Loucy (cell line): Measurements from ENCODE around the gene COMMD10.

Experiments
- H2AFZ ChIP-seq: fragments of 200-600 bp; sonication (generic); 2 replicates; pipeline ENCODE4 v1.6.0; 2016; ENCODE audit warnings: antibody characterized with exemption, mild to moderate bottlenecking, low read length, moderate library complexity
- H3F3A ChIP-seq: fragments of 200-600 bp; 2 replicates; pipeline ENCODE4 v1.6.0; 2016; ENCODE audit warnings: antibody characterized with exemption, low read depth, mild to moderate bottlenecking
- H3K27me3 ChIP-seq: fragments of 200-600 bp; sonication (generic); 2 replicates; pipeline ENCODE4 v1.6.1; 2014; ENCODE audit warnings: low read length, mild to moderate bottlenecking; ENCODE audit not compliant: insufficient read depth, poor library complexity, severe bottlenecking
- H3K36me3 ChIP-seq: fragments of 200-600 bp; sonication (generic); 2 replicates; pipeline ENCODE4 v1.6.1; 2016; ENCODE audit warnings: low read length; ENCODE audit not compliant: insufficient read depth
- H3K4me1 ChIP-seq: fragments of 200-600 bp; sonication (generic); 2 replicates; pipeline ENCODE4 v1.5.1; 2014; ENCODE audit warnings: low read length, mild to moderate bottlenecking; ENCODE audit not compliant: insufficient read depth, poor library complexity, severe bottlenecking
- H3K4me2 ChIP-seq: fragments of 200-600 bp; sonication (generic); 2 replicates; pipeline ENCODE4 v1.6.0; 2014; ENCODE audit warnings: antibody characterized with exemption, low read length, low read depth, mild to moderate bottlenecking; ENCODE audit not compliant: poor library complexity, severe bottlenecking
- H3K4me3 ChIP-seq: fragments of 200-600 bp; sonication (generic); 2 replicates; pipeline ENCODE4 v1.5.1; 2014; ENCODE audit warnings: low read length, mild to moderate bottlenecking, mixed read lengths; ENCODE audit not compliant: poor library complexity, severe bottlenecking
- H3K79me2 ChIP-seq: fragments of 200-600 bp; sonication (generic); 2 replicates; pipeline ENCODE4 v1.6.1; 2014; ENCODE audit warnings: low read length; ENCODE audit not compliant: insufficient read depth
- H3K9ac ChIP-seq: fragments of 200-600 bp; sonication (generic); 2 replicates; pipeline ENCODE4 v1.6.0; 2014; ENCODE audit warnings: mild to moderate bottlenecking, low read depth, low read length, moderate library complexity; ENCODE audit not compliant: poor library complexity, severe bottlenecking
- H3K9me2 ChIP-seq: fragments of 200-600 bp; sonication (generic); replicated peaks from 2 replicates; pipeline ENCODE4 v1.6.1; 2016; ENCODE audit warnings: low read depth, low read length, mixed read lengths
- H3K9me3 ChIP-seq: fragments of 200-600 bp; sonication (generic); 2 replicates; pipeline ENCODE4 v1.6.1; 2014; ENCODE audit warnings: mild to moderate bottlenecking, antibody characterized with exemption, low read length, low read depth; ENCODE audit not compliant: insufficient read depth
- H4K20me1 ChIP-seq: fragments of 200-600 bp; sonication (generic); 2 replicates; pipeline ENCODE4 v1.6.0; 2014; ENCODE audit warnings: antibody characterized with exemption, low read length, mild to moderate bottlenecking; ENCODE audit not compliant: insufficient read depth, poor library complexity, severe bottlenecking
- EZH2phosphoT487 ChIP-seq: fragments of 200-600 bp; IDR thresholded peaks from 2 replicates; pipeline ENCODE4 v1.6.1; 2018; ENCODE audit warnings: antibody characterized with exemption, mild to moderate bottlenecking, moderate library complexity, borderline replicate concordance
- TF ChIP-seq, protein P1 (sequence below): fragments of 200-600 bp; sonication (generic); conservative IDR thresholded peaks from 2 replicates; pipeline ENCODE4 v1.5.1; 2014; ENCODE audit warnings: mild to moderate bottlenecking, antibody characterized with exemption, low read length

The COMMD10 gene

GRCh38 chr5:116071211-116071610 is 13.6 kb upstream of the COMMD10 start:
- no peak overlapping the region for H3K4me3 ChIP-seq
- TF ChIP-seq, protein P1, sequence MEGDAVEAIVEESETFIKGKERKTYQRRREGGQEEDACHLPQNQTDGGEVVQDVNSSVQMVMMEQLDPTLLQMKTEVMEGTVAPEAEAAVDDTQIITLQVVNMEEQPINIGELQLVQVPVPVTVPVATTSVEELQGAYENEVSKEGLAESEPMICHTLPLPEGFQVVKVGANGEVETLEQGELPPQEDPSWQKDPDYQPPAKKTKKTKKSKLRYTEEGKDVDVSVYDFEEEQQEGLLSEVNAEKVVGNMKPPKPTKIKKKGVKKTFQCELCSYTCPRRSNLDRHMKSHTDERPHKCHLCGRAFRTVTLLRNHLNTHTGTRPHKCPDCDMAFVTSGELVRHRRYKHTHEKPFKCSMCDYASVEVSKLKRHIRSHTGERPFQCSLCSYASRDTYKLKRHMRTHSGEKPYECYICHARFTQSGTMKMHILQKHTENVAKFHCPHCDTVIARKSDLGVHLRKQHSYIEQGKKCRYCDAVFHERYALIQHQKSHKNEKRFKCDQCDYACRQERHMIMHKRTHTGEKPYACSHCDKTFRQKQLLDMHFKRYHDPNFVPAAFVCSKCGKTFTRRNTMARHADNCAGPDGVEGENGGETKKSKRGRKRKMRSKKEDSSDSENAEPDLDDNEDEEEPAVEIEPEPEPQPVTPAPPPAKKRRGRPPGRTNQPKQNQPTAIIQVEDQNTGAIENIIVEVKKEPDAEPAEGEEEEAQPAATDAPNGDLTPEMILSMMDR: no peak
- no peak for TF ChIP-seq EZH2phosphoT487
- no peaks in the 10 kb centered on the region for H3K36me3 ChIP-seq
- no peak overlapping the region for H2AFZ ChIP-seq
- peaks cover 11% of the 10 kb centered on the region for H3K4me1 ChIP-seq
- no peaks in the 10 kb centered on the region for H4K20me1 ChIP-seq
- no peaks in the 10 kb centered on the region for H3F3A ChIP-seq
- no peaks in the 10 kb centered on the region for H3K79me2 ChIP-seq
- no peaks in the 10 kb centered on the region for H3K9me3 ChIP-seq
- no peaks in the 10 kb centered on the region for H3K9me2 ChIP-seq
- H3K4me2 ChIP-seq: no peak overlapping the region
- no peak overlapping the region for H3K9ac ChIP-seq
- H3K27me3 ChIP-seq: no peaks in the 10 kb centered on the region

- H2AFZ ChIP-seq: peak overlapping the region; percentile 43; the same call in 1 of the 2 replicates
- H3F3A ChIP-seq: no peaks in the 10 kb centered on the region
- H3K9me2 ChIP-seq: no peaks in the 10 kb centered on the region
- peak overlapping the region; percentile 38 for H3K4me3 ChIP-seq
- no peak overlapping the region for H3K9ac ChIP-seq
- H3K36me3 ChIP-seq: no peaks in the 10 kb centered on the region
- peaks cover 14% of the 10 kb centered on the region for H3K4me1 ChIP-seq
- no peak for TF ChIP-seq EZH2phosphoT487
- TF ChIP-seq, protein P1: no peak
- no peaks in the 10 kb centered on the region for H3K79me2 ChIP-seq
- no peaks in the 10 kb centered on the region for H3K9me3 ChIP-seq
- peak overlapping the region; percentile 48 for H3K4me2 ChIP-seq
- H3K27me3 ChIP-seq: no peaks in the 10 kb centered on the region
- no peaks in the 10 kb centered on the region for H4K20me1 ChIP-seq
Observed at GRCh38 chr5:116075191-116075831, 9.5 kb upstream of the COMMD10 start.

DNA sequence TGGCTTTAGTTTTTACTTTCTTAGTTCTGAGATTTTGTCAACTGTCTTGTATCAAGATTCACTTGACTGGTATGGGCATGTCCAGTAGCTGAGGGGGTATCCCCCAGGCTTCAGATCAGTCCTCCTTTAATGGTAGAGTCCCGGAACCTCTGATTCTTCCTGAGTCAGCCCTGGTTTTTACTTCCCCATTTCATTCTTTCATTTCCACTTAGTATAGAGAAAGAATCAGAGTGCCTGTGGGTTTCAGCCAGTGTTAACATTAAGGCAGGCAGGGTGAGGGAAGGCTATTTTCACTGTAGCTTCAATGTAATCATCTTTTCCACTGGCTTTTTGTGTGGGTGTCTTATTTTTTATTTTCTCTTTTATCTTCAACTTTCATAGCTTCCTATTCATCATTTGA is 8.3 kb upstream of the COMMD10 start:
- peaks cover 14% of the 10 kb centered on the region for H3K4me1 ChIP-seq
- TF ChIP-seq, protein P1: no peak
- no peak for TF ChIP-seq EZH2phosphoT487
- no peak overlapping the region for H3K4me2 ChIP-seq
- H3K9me2 ChIP-seq: no peaks in the 10 kb centered on the region
- H3K4me3 ChIP-seq: no peak overlapping the region
- no peaks in the 10 kb centered on the region for H3K36me3 ChIP-seq
- H3K27me3 ChIP-seq: no peaks in the 10 kb centered on the region
- H3K79me2 ChIP-seq: no peaks in the 10 kb centered on the region
- no peaks in the 10 kb centered on the region for H3F3A ChIP-seq
- no peak overlapping the region for H3K9ac ChIP-seq
- no peak overlapping the region for H2AFZ ChIP-seq
- no peaks in the 10 kb centered on the region for H3K9me3 ChIP-seq
- H4K20me1 ChIP-seq: no peaks in the 10 kb centered on the region
